GM12878 (cell line): Measurements from ENCODE around the gene FCRLA.

Source experiments
- POLR2A ChIP-seq: IDR thresholded peaks from 2 replicates; pipeline ENCODE4 v1.6.1; 2011; ENCODE audit warnings: low read depth, mild to moderate bottlenecking, low read length
- POLR2AphosphoS5 ChIP-seq: IDR thresholded peaks from 2 replicates; pipeline ENCODE4 v1.6.1; 2011; ENCODE audit warnings: mild to moderate bottlenecking, low read length, inconsistent platforms
- REST ChIP-seq: IDR thresholded peaks from 2 replicates; pipeline ENCODE4 v1.6.1; 2012; ENCODE audit warnings: mild to moderate bottlenecking, low read depth, low read length

GRCh38 chr1:161676441-161676840, 30.6 kb upstream of the FCRLA start:
- no peak for TF ChIP-seq POLR2AphosphoS5
- TF ChIP-seq REST: no peak
- TF ChIP-seq POLR2A: no peak
